IMR-90 (cell line): ENCODE data around the gene AGR3. TPM values are rescaled to one million over a fixed set of nuclear protein-coding genes. Genes with fewer than 3 reads are reported as not detected.

Source experiments
- ATAC-seq: fragments of 200-7000 bp; cut with Tn5 transposase; 2 replicates; pipeline ENCODE4 v1.9.1; 2020; ENCODE audit warnings: low read depth, mild to moderate bottlenecking, moderate library complexity
- Bru-seq: library from RNA; stranded (reverse); fragments of 400-500 nt; gene quantifications from one replicate; lab custom pipeline; 2021; lab: Mats Ljungman, UMichigan
- BruChase-seq, 2 experiments: library from RNA; stranded (reverse); fragments of 400-500 nt; gene quantifications; one replicate each; lab custom pipeline; 2021; lab: Mats Ljungman, UMichigan
- BruUV-seq: library from RNA; stranded (reverse); fragments of 400-500 nt; replicated peaks from 2 replicates; lab custom pipeline; 2021; lab: Mats Ljungman, UMichigan
- CTCF ChIA-PET: fragments of 300-600 bp; formaldehyde crosslinking; extraction: SDS; loops from one replicate; lab custom pipeline; 2021; ENCODE audit warnings: antibody characterized with exemption; lab: Yijun Ruan, JAX
- POLR2A ChIA-PET: fragments of 300-600 bp; sonication (Branson Sonifier 250); formaldehyde crosslinking; loops from one replicate; lab custom pipeline; 2022; ENCODE audit warnings: antibody characterized with exemption; ENCODE audit not compliant: unreplicated experiment; lab: Charles Lee
- DNase-seq: peaks from one replicate; pipeline ENCODE4 v3.0.0; 2013
- H2AFZ ChIP-seq: replicated peaks from 2 replicates; pipeline ENCODE3; 2013; ENCODE audit warnings: low read length, mild to moderate bottlenecking; ENCODE audit not compliant: poor library complexity
- H2AK5ac ChIP-seq: 2 replicates; pipeline ENCODE4 v1.6.1; 2013; ENCODE audit warnings: low read depth, low read length, inconsistent platforms
- H2AK9ac ChIP-seq: replicated peaks from 2 replicates; pipeline ENCODE3; 2013; ENCODE audit warnings: mild to moderate bottlenecking, low read depth, low read length, moderate library complexity; ENCODE audit not compliant: poor library complexity
- H2BK120ac ChIP-seq: 2 replicates; pipeline ENCODE4 v1.6.1; 2013; ENCODE audit warnings: low read depth, low read length, inconsistent platforms
- H2BK15ac ChIP-seq: 3 replicates; pipeline ENCODE4 v1.6.1; 2013; ENCODE audit warnings: low read depth, low read length, inconsistent platforms
- H2BK20ac ChIP-seq: 2 replicates; pipeline ENCODE4 v1.6.1; 2013; ENCODE audit warnings: low read depth, mild to moderate bottlenecking, inconsistent platforms, low read length, moderate library complexity
- H2BK5ac ChIP-seq: 2 replicates; pipeline ENCODE4 v1.6.1; 2013; ENCODE audit warnings: mild to moderate bottlenecking, low read depth, low read length, inconsistent platforms; ENCODE audit not compliant: poor library complexity, severe bottlenecking
- H3K14ac ChIP-seq: replicated peaks from 2 replicates; pipeline ENCODE4 v1.6.1; 2013; ENCODE audit warnings: low read depth, low read length, inconsistent platforms
- H3K18ac ChIP-seq: 2 replicates; pipeline ENCODE4 v1.6.1; 2013; ENCODE audit warnings: low read depth, low read length, control low read depth
- H3K23ac ChIP-seq: 2 replicates; pipeline ENCODE4 v1.6.1; 2013; ENCODE audit warnings: low read depth, low read length, inconsistent platforms
- H3K27ac ChIP-seq: 2 replicates; pipeline ENCODE4 v1.5.1; 2013; ENCODE audit warnings: mild to moderate bottlenecking, control low read depth, low read length; ENCODE audit not compliant: insufficient read depth
- H3K27me3 ChIP-seq: 2 replicates; pipeline ENCODE4 v1.6.1; 2013; ENCODE audit warnings: low read length; ENCODE audit not compliant: control insufficient read depth, insufficient read depth
- H3K36me3 ChIP-seq: 2 replicates; pipeline ENCODE4 v1.6.1; 2013; ENCODE audit warnings: low read length, mixed read lengths; ENCODE audit not compliant: control insufficient read depth, insufficient read depth
- H3K4ac ChIP-seq: 2 replicates; pipeline ENCODE4 v1.6.1; 2013; ENCODE audit warnings: low read depth, low read length, inconsistent platforms
- H3K4me1 ChIP-seq: 2 replicates; pipeline ENCODE4 v1.6.1; 2013; ENCODE audit warnings: low read length, mixed read lengths; ENCODE audit not compliant: control insufficient read depth, insufficient read depth
- H3K4me2 ChIP-seq: 2 replicates; pipeline ENCODE4 v1.6.1; 2013; ENCODE audit warnings: low read depth, mild to moderate bottlenecking, control low read depth, low read length, moderate library complexity
- H3K4me3 ChIP-seq: 2 replicates; pipeline ENCODE4 v1.5.1; 2013; ENCODE audit warnings: low read depth, mild to moderate bottlenecking, control low read depth, low read length, moderate library complexity; ENCODE audit not compliant: insufficient read depth
- H3K56ac ChIP-seq: 2 replicates; pipeline ENCODE4 v1.6.1; 2013; ENCODE audit warnings: low read length, inconsistent platforms; ENCODE audit not compliant: insufficient read depth; ENCODE audit errors: extremely low read depth
- H3K79me1 ChIP-seq, 2 experiments: 2 replicates each; pipeline ENCODE4 v1.6.1; 2013; ENCODE audit warnings: low read length in 2 of 2, inconsistent platforms in 1 of 2, low read depth in 1 of 2
- H3K9ac ChIP-seq: 2 replicates; pipeline ENCODE4 v1.6.1; 2013; ENCODE audit warnings: low read depth, low read length, control low read depth
- H3K9me1 ChIP-seq: 2 replicates; pipeline ENCODE4 v1.6.1; 2013; ENCODE audit warnings: low read length, inconsistent platforms; ENCODE audit not compliant: insufficient read depth
- H3K9me3 ChIP-seq: 2 replicates; pipeline ENCODE4 v1.6.1; 2013; ENCODE audit warnings: low read length; ENCODE audit not compliant: control insufficient read depth, insufficient read depth
- H4K20me1 ChIP-seq: 2 replicates; pipeline ENCODE4 v1.6.1; 2013; ENCODE audit warnings: low read length, inconsistent platforms; ENCODE audit not compliant: insufficient read depth
- H4K5ac ChIP-seq: 2 replicates; pipeline ENCODE4 v1.6.1; 2013; ENCODE audit warnings: mild to moderate bottlenecking, low read depth, low read length, control low read depth
- H4K8ac ChIP-seq, 2 experiments: 2 replicates each; pipeline ENCODE4 v1.6.1; 2013; ENCODE audit warnings: low read depth in 2 of 2, low read length in 2 of 2, control low read depth in 1 of 2, inconsistent platforms in 1 of 2
- H4K91ac ChIP-seq: 2 replicates; pipeline ENCODE4 v1.6.1; 2013; ENCODE audit warnings: low read depth, low read length, inconsistent platforms; ENCODE audit not compliant: insufficient read depth
- CHD1 ChIP-seq: IDR thresholded peaks from 2 replicates; pipeline ENCODE4 v1.6.1; 2012; ENCODE audit warnings: low read depth, low read length, improper control_type of control experiment
- ELK1 ChIP-seq: fragments of 150-350 bp; IDR thresholded peaks from 2 replicates; pipeline ENCODE4 v1.6.1; 2016; ENCODE audit warnings: low read depth, mild to moderate bottlenecking, low read length, moderate library complexity, borderline replicate concordance
- MAFK ChIP-seq: IDR thresholded peaks from 2 replicates; pipeline ENCODE4 v1.6.1; 2012; ENCODE audit warnings: low read depth, low read length, improper control_type of control experiment
- MAZ ChIP-seq: IDR thresholded peaks from 2 replicates; pipeline ENCODE4 v1.6.1; 2012; ENCODE audit warnings: low read depth, mild to moderate bottlenecking, low read length, improper control_type of control experiment, moderate library complexity, borderline replicate concordance
- POLR2A ChIP-seq: IDR thresholded peaks from 2 replicates; pipeline ENCODE4 v1.6.1; 2012; ENCODE audit warnings: mild to moderate bottlenecking, low read depth, low read length
- RAD21 ChIP-seq: IDR thresholded peaks from 2 replicates; pipeline ENCODE4 v1.6.1; 2012; ENCODE audit warnings: low read length, improper control_type of control experiment
- RFX5 ChIP-seq: IDR thresholded peaks from 2 replicates; pipeline ENCODE4 v1.8.0; 2012; ENCODE audit warnings: low read depth, mild to moderate bottlenecking, low read length, moderate library complexity
- SMC3 ChIP-seq: fragments of 150-350 bp; IDR thresholded peaks from 2 replicates; pipeline ENCODE4 v1.6.1; 2016; ENCODE audit warnings: low read depth, mild to moderate bottlenecking, antibody characterized with exemption, low read length, moderate library complexity
- WGBS, 2 experiments: methylation state at CpG; one replicate each; pipeline versions ENCODE4 v1.1.5 to v1.1.7; 2013; ENCODE audit warnings: missing lambda C conversion rate in 2 of 2; ENCODE audit not compliant: insufficient read length in 1 of 2; ENCODE audit errors: extremely low coverage in 2 of 2; 5-methylcytosine and 5-hydroxymethylcytosine counted together
- dilution Hi-C: fragments of 300-500 bp; cut with HindIII; formaldehyde crosslinking; loops from one replicate; pipeline ENCODE4 v1.14.3; 2018; ENCODE audit warnings: low sequenced_read_pairs; ENCODE audit not compliant: unreplicated experiment
- in situ Hi-C: fragments of 300-500 bp; cut with MboI; formaldehyde crosslinking; loops from 3 replicates; pipeline ENCODE4 v1.14.3; 2019; ENCODE audit warnings: low sequenced_read_pairs, inconsistent platforms, mixed read lengths
- intact Hi-C: fragments of 100-400 bp; cut with micrococcal nuclease; formaldehyde crosslinking; loops from 2 replicates; pipeline ENCODE4 v1.10.0; 2022
- long read RNA-seq: library from polyadenylated mRNA; unstranded; transcript quantifications from one replicate; pipeline ENCODE4 v2.0.0, GENCODE V29; 2021; ENCODE audit not compliant: unreplicated experiment
- polyA plus RNA-seq, 3 experiments: library from polyadenylated mRNA; depleted of rRNA; stranded (reverse); fragments of >200 nt; gene quantifications; 2 replicates each; pipeline ENCODE4 v1.2.3, GENCODE V29; 2012; ENCODE audit warnings: low replicate concordance in 1 of 3
- total RNA-seq: library from RNA; depleted of rRNA; stranded (reverse); fragments of >200 nt; gene quantifications from 2 replicates; pipeline ENCODE4 v1.2.3, GENCODE V29; 2012; rRNA removed
- TF ChIP-seq, protein P1 (sequence below): conservative IDR thresholded peaks from 2 replicates; pipeline ENCODE4 v1.5.1; 2012; ENCODE audit warnings: mild to moderate bottlenecking, low read depth, low read length, improper control_type of control experiment

AGR3 gene
- total RNA-seq (not detected in 2 replicates), polyA plus RNA-seq (2012; rRNA removed) (not detected in 2 replicates), Bru-seq, nascent RNA (percentile 14 among the genes with signal in this experiment), BruChase-seq, experiment 1, labeled RNA remaining after a 6-hour chase (percentile 15 among the genes with signal in this experiment), BruChase-seq, experiment 2, labeled RNA remaining after a 2-hour chase (percentile 14 among the genes with signal in this experiment)
- polyA plus RNA-seq (2012; cell fraction: cytosol; rRNA removed): not detected in 2 replicates
- not detected in 2 replicates for polyA plus RNA-seq (2012; cell fraction: nucleus; rRNA removed; ENCODE audit: low replicate concordance)
- long read RNA-seq: 0 reads

- no peak within 1 kb of the TSS for H3K18ac ChIP-seq
- no peaks in the 10 kb centered on the region for H3K36me3 ChIP-seq
- in situ Hi-C loops (no loop called here), dilution Hi-C loops (no loop called here), intact Hi-C loops (no loop called here)
- no peak within 1 kb of the TSS for H2AFZ ChIP-seq
- no peaks in the 10 kb centered on the region for H3K9me1 ChIP-seq
- no peak within 1 kb of the TSS for H3K9ac ChIP-seq
- H2AK5ac ChIP-seq: no peak within 1 kb of the TSS
- H3K4me2 ChIP-seq: no peak within 1 kb of the TSS
- ChIA-PET POLR2A (no interaction called here), CTCF (interaction anchor here (0.6 to 1.2 kb wide), 2 partner anchors 9 to 82 kb away, joined by 3 to 4 read pairs; no protein-coding TSS in a partner anchor)
- TF ChIP-seq CHD1: no peak
- TF ChIP-seq RFX5: no peak
- TF ChIP-seq MAZ: no peak
- no peak for TF ChIP-seq POLR2A
- TF ChIP-seq ELK1: no peak
- TF ChIP-seq MAFK: no peak
- no peak for TF ChIP-seq RAD21
- no peak for TF ChIP-seq SMC3
- TF ChIP-seq, protein P1, sequence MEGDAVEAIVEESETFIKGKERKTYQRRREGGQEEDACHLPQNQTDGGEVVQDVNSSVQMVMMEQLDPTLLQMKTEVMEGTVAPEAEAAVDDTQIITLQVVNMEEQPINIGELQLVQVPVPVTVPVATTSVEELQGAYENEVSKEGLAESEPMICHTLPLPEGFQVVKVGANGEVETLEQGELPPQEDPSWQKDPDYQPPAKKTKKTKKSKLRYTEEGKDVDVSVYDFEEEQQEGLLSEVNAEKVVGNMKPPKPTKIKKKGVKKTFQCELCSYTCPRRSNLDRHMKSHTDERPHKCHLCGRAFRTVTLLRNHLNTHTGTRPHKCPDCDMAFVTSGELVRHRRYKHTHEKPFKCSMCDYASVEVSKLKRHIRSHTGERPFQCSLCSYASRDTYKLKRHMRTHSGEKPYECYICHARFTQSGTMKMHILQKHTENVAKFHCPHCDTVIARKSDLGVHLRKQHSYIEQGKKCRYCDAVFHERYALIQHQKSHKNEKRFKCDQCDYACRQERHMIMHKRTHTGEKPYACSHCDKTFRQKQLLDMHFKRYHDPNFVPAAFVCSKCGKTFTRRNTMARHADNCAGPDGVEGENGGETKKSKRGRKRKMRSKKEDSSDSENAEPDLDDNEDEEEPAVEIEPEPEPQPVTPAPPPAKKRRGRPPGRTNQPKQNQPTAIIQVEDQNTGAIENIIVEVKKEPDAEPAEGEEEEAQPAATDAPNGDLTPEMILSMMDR: no peak
- no peak within 1 kb of the TSS for H2AK9ac ChIP-seq
- no peak within 1 kb of the TSS for H4K5ac ChIP-seq
- H2BK120ac ChIP-seq: no peak within 1 kb of the TSS
- H4K8ac ChIP-seq: no peak within 1 kb of the TSS
- no peak within 1 kb of the TSS for H2BK15ac ChIP-seq
- no peak within 1 kb of the TSS for H3K4me3 ChIP-seq
- H3K4ac ChIP-seq: no peak within 1 kb of the TSS
- H4K91ac ChIP-seq: no peak within 1 kb of the TSS
- WGBS, 2 experiments: no CpG with 5 or more reads among the region's 1 CpG
- no peaks in the 10 kb centered on the region for H3K4me1 ChIP-seq
- DNase-seq (no peak), ATAC-seq (no peak)
- H3K9me3 ChIP-seq: no peaks in the 10 kb centered on the region
- H2BK20ac ChIP-seq: no peak within 1 kb of the TSS
- H3K14ac ChIP-seq: no peak within 1 kb of the TSS
- H3K23ac ChIP-seq: no peak within 1 kb of the TSS
- no peak within 1 kb of the TSS for H2BK5ac ChIP-seq
- H3K56ac ChIP-seq: no peak within 1 kb of the TSS
- H3K79me1 ChIP-seq: no peaks in the 10 kb centered on the region
- no peaks in the 10 kb centered on the region for H3K27me3 ChIP-seq
- H3K27ac ChIP-seq: no peak within 1 kb of the TSS
- H4K20me1 ChIP-seq: no peaks in the 10 kb centered on the region
- no TSS peak for BruUV-seq
Observed at GRCh38 chr7:16881844-16882243, at the start of gene AGR3. Gene AGR3 (minus strand): TSS chr7:16881983. CDS start chr7:16878618, 3,365 bp downstream.
